Nucleus accumbens (tissue), 56 donors: ENCODE measurements around the gene ADK.

Experiments used
- DNase-seq, 56 donors: peaks; one replicate each; lab custom pipeline; 2025; lab: John Stamatoyannopoulos, UW

The ADK gene

DNA sequence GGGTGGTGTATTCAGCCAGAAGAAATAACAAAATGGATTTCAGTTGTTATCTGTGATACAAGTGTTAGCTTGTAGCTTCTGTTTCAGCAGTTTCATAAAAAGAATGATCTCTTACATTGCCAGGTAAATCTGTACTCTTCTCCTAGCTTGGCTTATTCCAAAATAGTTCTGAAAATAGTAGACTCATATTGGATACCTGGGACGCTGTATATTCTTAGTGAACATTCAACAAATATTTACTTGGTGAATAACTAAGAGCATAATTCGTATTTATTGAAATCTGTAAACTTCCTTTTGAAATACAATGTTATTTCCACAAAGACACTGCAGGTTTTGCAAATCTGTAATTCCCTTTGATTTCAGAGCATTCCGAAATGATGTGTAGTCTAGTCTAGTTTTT lies 249.2 kb downstream of the ADK start:
- no peak for DNase-seq

DNA sequence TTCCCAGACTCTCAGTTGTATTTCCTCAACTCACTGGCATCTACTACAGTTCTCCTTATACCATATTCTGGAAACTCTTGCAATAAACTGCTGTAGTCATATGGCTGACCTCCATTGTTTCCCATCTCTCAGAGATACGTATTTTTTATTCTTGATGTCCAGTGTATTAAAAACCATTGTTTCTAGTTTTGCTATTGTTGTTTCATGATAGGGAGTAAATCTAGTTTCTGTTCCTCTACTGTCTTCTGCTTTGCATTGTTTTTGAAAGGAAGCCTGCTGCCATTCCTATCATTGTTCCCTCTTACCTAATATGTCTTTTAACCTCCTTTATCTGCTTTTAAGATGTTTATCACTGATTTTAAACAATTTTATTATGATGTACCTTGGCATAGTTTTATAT lies 255.0 kb downstream of the ADK start:
- no peak for DNase-seq

DNA sequence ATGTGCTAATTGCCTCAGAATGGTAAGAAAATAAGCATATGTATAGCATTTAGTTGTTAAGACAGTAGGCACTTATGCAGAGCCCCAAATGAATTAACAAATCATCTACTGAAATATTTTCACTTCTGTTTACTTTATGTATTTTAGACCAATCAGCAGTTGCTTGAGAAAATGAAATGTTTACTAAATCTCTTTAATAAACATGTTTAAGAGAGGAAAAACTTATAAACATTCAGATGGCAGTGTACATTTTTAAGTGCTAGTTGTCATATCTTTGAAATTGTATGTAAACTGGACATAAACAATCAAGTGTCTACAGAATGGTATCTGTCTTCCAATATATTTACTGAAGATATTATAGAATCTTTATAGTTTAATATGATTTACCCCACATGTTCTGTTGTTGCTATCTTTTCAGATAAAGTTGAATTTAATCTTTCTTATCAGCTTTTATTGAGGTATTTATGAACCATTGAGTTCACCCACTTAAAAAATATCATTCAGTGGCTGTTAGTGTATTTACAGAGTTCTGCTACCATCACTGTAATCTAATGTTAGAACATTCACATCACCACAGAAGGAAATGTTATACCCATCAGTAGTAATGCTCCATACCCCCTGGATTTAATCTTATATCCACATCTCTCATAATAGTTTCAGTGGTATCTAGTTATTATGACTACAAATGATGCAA lies 264.3 kb downstream of the ADK start:
- DNase-seq, result no peak

DNA sequence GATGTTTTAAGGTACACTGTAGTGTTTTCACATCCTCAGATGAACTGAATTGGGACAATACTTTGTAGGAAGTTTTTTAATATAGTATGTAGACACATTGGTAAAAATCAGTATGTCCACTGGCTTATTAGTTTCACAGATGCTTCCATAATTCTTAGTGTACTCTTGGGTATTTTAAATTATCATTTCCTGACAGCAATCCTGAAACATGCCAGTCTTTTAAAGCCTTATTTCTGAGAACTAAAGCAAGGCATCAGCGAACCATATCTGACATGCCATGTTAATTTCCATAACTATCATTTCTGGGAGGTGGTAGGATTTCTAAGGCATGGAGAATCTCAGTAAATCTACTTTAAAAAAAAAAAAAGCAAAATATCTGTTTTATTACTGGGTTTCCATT lies 266.4 kb downstream of the ADK start:
- DNase-seq, result no peak

DNA sequence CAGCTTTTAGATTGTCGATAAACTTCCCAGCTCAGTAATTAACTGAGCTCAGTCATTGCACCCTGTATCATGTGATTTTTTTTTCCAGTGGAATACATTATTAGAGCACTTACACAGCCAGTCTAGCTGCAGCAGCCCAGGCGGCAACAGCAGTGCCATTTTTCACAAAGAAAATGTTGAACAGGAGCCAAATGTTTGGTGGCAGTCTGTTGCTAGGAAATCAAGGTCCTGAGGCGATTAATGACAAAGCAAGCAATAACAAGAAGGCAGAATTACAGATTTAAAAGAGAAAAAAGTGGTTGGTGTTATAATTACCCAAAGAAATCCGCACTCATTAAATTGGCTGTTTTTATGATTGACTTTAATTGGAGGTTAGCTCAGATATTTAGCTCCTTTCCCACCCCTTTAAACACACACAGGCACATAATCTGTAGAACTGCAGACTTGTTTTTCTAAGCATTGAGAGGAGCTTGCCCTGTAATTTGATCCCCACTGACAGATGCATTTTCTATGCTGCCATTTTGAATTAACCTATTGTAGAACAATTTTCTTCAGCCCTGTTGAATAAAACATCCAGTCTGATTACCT lies 267.4 kb downstream of the ADK start:
- peak in 44 of 56 donors; percentile 0 to 70 (median 22) for DNase-seq

DNA sequence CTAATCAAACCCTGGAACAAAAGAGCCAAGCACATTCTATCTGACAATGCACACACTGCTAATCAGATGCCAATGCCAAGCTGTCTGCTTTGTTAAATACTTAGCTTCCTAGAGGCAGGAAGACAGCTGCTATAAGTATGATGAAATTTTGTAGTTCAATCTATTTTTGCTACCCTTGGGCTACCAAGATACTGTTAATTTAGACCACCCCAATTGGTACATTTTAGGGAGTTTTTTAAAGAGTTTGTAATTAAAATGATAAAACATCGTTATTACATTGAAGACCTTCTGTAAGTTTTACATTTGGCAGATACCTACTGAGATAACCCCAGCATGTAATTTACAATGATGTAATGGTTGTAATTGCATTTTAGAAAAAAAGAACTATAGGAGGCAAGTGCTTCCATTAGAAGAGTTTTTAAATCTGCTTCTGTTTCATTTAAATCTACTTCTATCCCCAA lies 268.5 kb downstream of the ADK start:
- DNase-seq, result no peak

DNA sequence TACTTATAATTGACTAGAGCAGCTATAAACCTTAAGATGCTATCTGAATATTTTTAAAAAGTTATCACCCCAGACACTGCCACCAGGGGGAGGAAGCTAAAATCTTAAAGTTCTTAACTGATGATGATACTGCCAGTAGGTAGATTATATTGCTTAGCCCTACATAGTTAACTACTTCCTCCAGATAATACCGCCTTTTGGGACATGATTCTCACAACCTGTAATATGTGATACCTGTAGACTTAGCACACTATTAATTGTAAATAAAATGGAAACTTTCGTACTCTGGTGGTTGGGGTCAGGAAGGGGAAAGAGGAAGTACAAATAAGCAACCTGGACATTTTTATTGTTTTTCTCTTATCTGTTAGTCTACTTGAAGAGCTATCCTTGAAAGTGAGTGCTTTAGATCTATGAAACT lies 268.9 kb downstream of the ADK start:
- no peak for DNase-seq

DNA sequence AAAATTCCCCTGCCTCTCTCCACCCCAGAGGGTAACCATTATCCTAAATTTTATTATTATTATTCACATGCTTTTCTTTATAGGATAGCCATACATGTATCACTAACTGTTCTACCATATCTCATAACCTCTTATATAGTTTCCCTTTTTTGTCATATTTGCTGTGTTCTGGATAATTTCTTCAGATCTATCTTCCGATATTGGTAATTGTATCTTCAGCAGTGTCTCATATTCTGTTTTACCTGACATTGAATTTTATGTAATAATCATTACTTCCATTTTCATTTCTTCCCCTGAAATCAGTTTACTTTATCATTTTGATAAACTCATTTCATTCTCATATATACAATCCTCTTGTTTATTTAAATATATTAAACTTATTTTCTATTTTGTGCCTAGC lies 273.5 kb downstream of the ADK start:
- DNase-seq, result no peak

DNA sequence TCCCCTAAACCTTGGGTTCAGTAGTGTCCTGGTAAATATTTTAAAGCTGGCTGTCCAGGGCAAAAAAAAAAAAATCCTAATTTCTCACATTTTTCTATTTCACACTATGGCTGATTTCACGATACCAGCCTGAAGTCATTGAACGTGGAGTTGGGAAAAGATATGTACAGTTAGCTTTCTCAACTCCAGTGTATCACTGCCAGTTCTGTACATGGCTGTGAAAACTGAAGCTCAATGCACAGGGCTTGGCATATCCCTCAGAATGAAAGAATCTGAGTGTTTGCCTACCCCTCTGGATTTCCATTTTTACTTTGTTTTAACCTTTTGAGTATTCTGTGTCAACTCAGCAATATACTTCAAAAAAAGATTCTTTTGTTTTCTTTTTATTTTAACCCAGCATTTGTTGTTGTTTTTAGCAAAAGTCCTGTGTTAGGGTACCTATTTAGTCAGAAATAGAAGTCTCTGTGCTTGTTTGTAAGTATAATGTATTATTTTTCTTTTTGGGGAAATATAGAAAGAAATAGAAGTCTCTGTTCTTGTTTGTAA lies 274.5 kb downstream of the ADK start:
- DNase-seq, result no peak

DNA sequence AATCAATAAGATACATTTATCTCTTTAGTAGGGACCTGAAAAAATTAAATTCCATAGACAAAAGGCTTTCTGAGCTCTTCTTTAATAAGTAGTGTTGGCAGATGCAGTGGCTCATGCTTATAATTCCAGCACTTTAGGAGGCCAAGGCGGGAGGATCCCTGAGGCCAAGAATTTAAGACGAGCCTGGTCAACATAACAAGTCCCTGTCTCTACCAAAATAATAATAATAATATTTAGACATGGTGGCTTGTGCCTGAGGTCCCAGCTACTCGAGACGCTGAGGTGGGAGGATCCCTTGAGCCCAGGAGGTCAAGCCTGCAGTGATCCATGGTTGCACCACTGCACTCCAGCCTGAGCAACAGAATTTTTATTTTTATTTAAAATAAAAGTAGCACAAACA lies 280.8 kb downstream of the ADK start:
- no peak for DNase-seq

DNA sequence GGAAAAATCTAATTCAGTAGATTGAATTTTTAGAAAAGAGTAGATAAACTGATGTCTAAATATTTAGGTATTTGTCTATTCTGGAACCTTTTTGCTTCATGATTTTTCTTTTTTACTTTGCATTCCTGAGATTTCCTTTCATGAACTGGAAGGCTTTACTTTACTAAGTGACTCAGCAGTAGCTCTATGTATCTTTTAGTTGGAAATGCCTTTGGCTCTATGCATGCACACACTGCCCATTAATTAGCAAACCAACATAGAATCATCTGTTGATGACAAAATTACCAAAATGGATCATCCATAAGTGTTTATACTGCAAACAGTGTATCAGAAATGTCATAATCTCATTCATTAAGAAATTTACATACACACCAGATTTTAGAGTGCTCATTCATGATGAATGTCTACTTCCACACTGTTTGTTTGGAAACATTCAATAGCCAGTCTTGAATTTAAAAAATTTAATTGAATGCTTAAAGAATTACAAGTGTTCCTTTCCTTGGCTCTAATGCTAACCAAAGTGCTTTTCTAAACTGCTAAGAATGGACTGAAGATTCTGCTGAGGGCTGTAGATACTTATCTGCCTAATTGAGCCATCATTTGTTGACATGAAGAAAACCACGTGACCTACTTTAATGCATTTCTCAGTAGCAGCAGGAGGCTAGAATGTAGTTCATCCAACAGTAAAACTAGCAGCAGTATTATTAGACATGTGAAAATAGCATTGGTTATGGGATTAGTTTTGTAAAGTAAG lies 282.0 kb downstream of the ADK start:
- DNase-seq, result no peak

DNA sequence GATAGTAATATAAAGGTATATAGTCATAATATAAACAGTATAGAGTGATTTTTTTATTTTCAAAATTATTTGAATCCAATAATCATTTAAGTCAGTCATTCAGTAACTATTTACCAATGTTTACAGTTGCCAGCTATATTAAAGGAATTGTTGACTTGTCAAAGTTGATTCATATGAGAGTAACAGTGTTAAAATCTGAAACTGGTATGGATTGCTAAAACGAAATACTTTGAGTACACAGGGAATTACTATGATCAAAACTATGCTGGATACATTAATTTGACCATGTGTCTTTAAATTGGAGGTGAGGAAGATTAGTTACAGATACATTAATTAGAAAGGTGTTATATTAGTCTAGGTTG lies 282.6 kb downstream of the ADK start:
- DNase-seq, result no peak

DNA sequence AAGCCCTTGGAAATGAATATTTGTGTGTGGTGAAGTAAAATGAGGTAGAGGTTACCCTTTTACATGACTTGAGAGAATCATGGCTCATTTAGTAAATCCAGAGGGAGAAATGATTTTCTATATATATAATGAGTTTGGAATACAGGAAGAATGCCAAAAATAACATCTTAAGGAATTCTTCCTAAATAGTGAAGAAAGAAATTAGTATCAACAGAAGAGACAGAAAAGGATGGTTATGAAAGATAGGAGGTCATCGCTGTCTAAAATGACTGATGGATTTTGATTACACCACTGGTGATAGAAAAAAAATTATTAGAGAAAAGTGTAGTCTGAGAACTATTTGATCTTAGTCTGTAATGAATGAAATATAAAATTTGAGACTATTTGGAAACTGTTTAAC lies 283.0 kb downstream of the ADK start:
- DNase-seq, result no peak

DNA sequence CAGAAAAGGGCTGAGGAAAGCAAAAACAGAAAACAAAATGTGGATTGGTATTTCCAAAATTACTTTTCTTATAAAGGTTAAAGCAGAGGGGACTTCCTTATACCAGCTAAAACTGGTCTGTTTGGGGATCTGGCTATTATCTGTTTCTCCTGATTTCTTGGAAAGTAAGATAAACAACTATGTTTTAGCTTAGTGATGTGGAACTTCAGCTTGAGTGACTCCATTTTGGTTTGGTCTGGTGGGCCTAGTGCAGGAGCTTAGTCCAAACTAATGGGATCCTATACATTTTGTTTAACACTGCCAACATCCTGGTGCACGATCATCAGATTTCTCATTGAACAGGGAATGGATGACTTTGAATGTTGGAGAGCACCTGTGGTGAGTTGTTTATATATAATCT lies 283.5 kb downstream of the ADK start:
- no peak for DNase-seq

DNA sequence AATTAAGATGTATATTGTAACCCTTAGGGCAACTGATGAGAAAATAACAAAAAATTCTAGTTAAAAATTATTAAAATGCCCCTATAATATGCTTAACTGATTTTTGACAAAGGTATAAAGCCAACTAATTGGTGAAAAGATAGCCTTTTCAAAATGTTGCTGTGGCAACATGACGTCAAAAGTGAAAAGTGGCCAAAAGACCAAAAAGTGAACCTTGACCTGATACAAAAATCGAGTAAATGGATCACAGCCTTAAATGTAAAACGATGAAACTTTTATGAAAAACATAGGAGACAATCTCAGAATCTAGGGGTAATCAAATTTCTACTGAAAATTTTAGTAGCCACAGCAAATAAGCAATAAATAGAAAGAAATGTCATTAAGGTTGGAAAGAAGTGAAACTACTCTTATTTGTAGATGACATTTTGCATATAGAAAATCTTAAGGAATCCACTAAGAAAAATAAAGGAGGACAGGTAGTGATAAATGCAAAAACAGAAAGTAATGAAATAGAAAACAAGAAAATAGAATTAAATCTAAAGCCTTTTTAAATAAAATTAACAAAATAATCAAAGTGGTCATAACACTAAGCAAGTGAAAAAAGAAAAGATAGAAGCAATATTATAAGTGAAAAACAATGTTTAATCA lies 285.6 kb downstream of the ADK start:
- no peak for DNase-seq

DNA sequence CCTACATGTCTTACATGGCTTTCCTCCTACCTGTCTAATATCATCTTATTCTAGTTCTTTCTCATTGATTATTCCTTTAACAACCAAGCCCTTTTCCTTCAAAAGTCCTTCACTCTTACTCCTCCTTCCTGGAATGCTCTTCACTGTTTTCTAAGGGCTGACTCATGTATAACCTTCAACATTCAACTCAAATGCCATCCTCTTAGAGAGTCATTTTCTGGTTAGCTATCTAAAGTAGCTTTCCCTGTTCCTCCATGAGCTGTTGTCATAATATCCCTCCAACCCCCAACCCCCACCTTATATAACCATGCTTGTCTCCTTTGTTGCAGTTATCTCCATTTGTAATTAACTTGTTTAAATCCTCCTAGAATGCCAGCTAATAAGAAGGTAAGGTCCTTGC lies 286.8 kb downstream of the ADK start:
- no peak for DNase-seq

DNA sequence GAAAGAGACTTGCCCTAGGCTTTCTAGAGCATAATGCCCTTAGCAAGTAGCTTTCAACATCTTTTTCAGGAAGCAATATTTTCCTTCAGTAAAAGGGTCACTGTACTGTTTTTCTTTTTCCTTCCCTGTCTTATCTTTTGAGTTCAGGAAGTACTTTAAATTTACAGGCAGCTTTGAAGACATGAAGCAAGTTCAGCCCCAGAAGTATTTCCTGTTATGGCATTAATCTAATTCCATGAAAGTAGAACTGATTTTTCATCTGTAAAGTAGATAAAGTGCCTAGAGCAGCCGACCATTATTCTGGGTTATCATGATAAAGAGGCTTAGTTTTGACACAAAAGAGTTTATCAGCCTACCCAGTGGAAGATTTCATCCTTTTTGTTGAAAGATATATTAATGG lies 288.2 kb downstream of the ADK start:
- no peak for DNase-seq

DNA sequence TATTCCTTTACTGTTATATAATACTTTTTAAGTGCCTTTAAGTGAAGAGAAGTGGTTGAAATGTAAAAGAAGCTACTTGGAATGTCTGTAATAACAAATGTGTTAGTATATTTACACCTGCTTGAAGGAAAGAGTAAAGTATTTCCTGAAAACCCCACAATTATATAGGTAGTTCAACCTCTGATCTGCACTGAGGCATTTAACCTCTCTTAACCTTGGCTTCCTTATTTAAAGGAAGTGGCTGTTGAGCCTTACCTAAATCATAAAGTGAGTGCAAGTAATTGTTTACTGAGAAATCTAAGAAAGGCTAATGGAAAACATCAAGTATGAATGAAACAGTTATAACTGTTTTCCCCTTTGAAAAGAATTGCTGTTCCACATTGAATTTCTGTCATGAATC lies 294.5 kb downstream of the ADK start:
- no peak for DNase-seq

DNA sequence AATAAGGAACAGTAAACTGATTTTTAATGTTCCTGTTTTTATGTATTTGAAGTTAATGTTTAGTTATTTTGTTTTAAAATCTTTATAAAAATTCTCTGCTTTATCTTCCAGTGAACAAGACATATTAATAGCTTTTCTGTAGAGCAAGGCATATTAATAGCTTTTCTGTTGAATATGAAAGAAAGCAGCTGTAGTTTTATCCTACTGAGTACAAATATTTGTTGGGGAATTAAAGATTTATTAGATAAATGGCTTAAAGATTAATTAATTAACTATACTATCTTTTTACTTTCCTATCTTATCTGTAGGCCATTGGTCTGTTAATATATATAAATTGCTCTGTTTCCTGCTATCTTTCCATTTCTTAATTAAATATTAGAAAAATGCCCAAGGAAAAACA lies 299.6 kb downstream of the ADK start:
- DNase-seq, result no peak

DNA sequence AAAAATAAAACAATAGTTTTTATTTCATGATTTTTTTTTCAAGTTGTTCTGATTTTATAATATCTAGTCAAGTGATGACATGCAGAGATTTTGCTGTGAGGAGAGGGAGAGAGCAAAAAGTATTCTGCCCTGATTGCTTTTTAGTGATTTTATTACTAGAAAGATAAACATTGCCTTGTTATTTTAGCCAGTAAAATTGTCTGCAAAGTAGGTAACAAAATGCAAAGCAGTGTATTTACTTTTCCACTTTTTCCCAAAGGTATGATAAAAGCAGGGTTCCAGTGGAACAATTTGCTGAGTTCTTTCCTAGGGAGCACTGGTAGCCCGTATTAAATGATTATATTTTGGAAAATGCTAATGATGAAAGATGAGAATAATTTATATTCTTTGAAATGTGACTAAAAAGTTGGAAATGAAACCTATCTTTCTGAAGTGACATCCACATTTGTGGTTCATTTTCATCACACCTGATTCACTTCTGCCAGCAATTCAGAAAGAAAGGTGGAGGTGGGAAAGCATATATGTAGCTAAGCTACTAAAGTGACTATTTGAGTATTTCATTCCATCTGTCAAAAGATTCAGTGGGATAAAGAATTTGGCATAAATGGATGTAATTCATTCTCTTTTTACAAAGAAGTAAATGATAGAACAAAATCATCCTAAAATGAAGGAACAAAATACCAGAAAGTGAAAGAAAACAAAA lies 300.3 kb downstream of the ADK start:
- no peak for DNase-seq

DNA sequence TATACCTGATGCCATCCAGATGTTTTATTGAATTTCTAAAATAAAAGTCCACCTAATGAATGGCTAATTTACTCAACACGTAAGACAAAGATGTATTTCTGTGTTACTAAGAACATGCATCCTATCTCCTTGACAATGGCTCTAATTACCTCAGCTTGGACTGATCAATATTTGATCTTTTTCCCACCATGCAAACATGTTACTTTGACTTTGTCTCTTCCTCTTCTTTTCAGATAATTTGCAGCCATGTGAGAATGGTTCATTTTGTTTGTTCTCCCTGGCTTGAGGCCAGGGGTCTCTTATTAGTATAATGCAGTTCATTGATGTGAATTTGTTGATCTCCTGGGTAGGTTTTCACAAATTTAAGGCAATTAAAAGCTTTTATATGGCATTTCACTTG lies 302.1 kb downstream of the ADK start:
- no peak for DNase-seq
